Left ventricle myocardium inferior (tissue), 1 donor: Measurements from ENCODE around the gene ING5. TPM values are rescaled to one million over a fixed set of nuclear protein-coding genes. Genes with fewer than 3 reads are reported as not detected.

Experiments used
- DNase-seq: peaks from one replicate; pipeline ENCODE4 v3.0.0-alpha.2; 2020
- H3K27ac ChIP-seq: fragments of 200-600 bp; replicated peaks from 2 replicates; pipeline ENCODE4 v1.8.0; 2021
- H3K27me3 ChIP-seq: fragments of 200-600 bp; 2 replicates; pipeline ENCODE4 v1.8.0; 2021; ENCODE audit warnings: low read depth
- H3K36me3 ChIP-seq: fragments of 200-600 bp; 2 replicates; pipeline ENCODE4 v1.8.0; 2021
- H3K4me1 ChIP-seq: fragments of 200-600 bp; 2 replicates; pipeline ENCODE4 v1.8.0; 2021
- H3K4me3 ChIP-seq: fragments of 200-600 bp; 2 replicates; pipeline ENCODE4 v1.8.0; 2021; ENCODE audit warnings: mild to moderate bottlenecking, moderate library complexity
- H3K9me3 ChIP-seq: fragments of 200-600 bp; replicated peaks from 2 replicates; pipeline ENCODE4 v1.8.0; 2021
- intact Hi-C: fragments of 100-400 bp; cut with micrococcal nuclease; formaldehyde crosslinking; loops from one replicate; pipeline ENCODE4 v1.11.0; 2022
- total RNA-seq: library from RNA; stranded (reverse); fragmentation: NEBNext Ultra II Directional; extraction: Animal tissue kit (Norgen Biotek cat#: 25700); gene quantifications from one replicate; pipeline ENCODE4 v1.2.1, GENCODE V29; 2021
- TF ChIP-seq, protein P1 (sequence below): fragments of 200-600 bp; IDR thresholded peaks from 2 replicates; pipeline ENCODE4 v1.8.0; 2021; ENCODE audit warnings: antibody characterized with exemption, mild to moderate bottlenecking, borderline replicate concordance
- donor health status: DM: no; HTN: yes; CAD: no; lungs with severe emphysema.

ING5 gene
- total RNA-seq, 1 donor from 2014 or later, result 20.0 TPM

GRCh38 chr2:241763551-241764274 lies 61.9 kb downstream of the ING5 start:
- no peak overlapping the region for H3K27ac ChIP-seq
- no peaks in the 10 kb centered on the region for H3K27me3 ChIP-seq
- DNase-seq, result no peak
- TF ChIP-seq, protein P1, sequence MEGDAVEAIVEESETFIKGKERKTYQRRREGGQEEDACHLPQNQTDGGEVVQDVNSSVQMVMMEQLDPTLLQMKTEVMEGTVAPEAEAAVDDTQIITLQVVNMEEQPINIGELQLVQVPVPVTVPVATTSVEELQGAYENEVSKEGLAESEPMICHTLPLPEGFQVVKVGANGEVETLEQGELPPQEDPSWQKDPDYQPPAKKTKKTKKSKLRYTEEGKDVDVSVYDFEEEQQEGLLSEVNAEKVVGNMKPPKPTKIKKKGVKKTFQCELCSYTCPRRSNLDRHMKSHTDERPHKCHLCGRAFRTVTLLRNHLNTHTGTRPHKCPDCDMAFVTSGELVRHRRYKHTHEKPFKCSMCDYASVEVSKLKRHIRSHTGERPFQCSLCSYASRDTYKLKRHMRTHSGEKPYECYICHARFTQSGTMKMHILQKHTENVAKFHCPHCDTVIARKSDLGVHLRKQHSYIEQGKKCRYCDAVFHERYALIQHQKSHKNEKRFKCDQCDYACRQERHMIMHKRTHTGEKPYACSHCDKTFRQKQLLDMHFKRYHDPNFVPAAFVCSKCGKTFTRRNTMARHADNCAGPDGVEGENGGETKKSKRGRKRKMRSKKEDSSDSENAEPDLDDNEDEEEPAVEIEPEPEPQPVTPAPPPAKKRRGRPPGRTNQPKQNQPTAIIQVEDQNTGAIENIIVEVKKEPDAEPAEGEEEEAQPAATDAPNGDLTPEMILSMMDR, result no peak
- H3K4me1 ChIP-seq, result no peaks in the 10 kb centered on the region
- H3K9me3 ChIP-seq, result peaks cover 4% of the 10 kb centered on the region
- H3K36me3 ChIP-seq, result peaks cover 22% of the 10 kb centered on the region
- intact Hi-C loops, result no loop called here
- H3K4me3 ChIP-seq, result no peak overlapping the region

GRCh38 chr2:241764275-241765241 lies 62.7 kb downstream of the ING5 start:
- H3K9me3 ChIP-seq, result peaks cover 4% of the 10 kb centered on the region
- no peak for DNase-seq
- no peaks in the 10 kb centered on the region for H3K27me3 ChIP-seq
- no peak overlapping the region for H3K4me3 ChIP-seq
- peaks cover 16% of the 10 kb centered on the region for H3K36me3 ChIP-seq
- H3K4me1 ChIP-seq, result no peaks in the 10 kb centered on the region
- intact Hi-C loops, result no loop called here
- H3K27ac ChIP-seq, result no peak overlapping the region
- TF ChIP-seq, protein P1, result no peak

GRCh38 chr2:241767464-241768250 lies 65.8 kb downstream of the ING5 start:
- Histone ChIP-seq H3K27me3 (peaks cover 12% of the 10 kb centered on the region), H3K27ac (no peak overlapping the region), H3K36me3 (no peaks in the 10 kb centered on the region), H3K4me3 (no peak overlapping the region), H3K4me1 (no peaks in the 10 kb centered on the region), H3K9me3 (no peaks in the 10 kb centered on the region)
- no peak for DNase-seq
- TF ChIP-seq, protein P1, result no peak
- intact Hi-C loops, result no loop called here

DNA sequence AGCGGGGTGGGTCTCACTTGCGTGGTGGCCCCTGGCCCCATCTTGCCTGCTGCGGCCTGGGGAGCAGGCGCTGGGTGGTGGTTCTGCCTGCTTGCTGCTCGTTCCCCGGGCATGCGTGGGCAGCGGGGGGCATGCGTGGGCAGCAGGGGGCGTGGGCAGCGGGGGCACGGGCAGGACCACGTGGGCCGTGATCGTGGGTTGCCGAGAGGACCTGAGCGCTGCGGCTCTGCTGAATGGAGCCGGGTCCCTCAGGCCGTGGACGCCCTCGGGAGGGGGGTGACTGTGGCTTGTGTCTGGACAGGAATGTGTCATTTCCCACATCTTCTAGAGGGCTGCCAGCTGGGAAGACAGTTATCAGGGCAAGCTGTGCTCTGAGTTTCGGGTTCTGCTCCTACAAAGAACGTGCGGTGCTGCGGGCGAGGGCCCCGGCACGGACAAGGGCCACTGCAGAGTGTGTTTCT lies 66.4 kb downstream of the ING5 start:
- no peak for DNase-seq
- H3K4me3 ChIP-seq, result no peak overlapping the region
- peaks cover 18% of the 10 kb centered on the region for H3K27me3 ChIP-seq
- intact Hi-C loops, result no loop called here
- no peaks in the 10 kb centered on the region for H3K4me1 ChIP-seq
- TF ChIP-seq, protein P1, result no peak
- H3K36me3 ChIP-seq, result no peaks in the 10 kb centered on the region
- H3K27ac ChIP-seq, result no peak overlapping the region
- H3K9me3 ChIP-seq, result no peaks in the 10 kb centered on the region

- no peaks in the 10 kb centered on the region for H3K36me3 ChIP-seq
- no peaks in the 10 kb centered on the region for H3K9me3 ChIP-seq
- H3K27ac ChIP-seq, result no peak overlapping the region
- no peak for DNase-seq
- no peak overlapping the region for H3K4me3 ChIP-seq
- intact Hi-C loops, result no loop called here
- H3K4me1 ChIP-seq, result no peaks in the 10 kb centered on the region
- TF ChIP-seq, protein P1, result no peak
- H3K27me3 ChIP-seq, result peaks cover 24% of the 10 kb centered on the region
Observed at GRCh38 chr2:241768850-241769249, 67.0 kb downstream of the ING5 start.
